IMR-90 (cell line): Measurements from ENCODE around the gene NUP98. TPM values are rescaled to one million over a fixed set of nuclear protein-coding genes. Genes with fewer than 3 reads are reported as not detected.

Experiments
- ATAC-seq: fragments of 200-7000 bp; cut with Tn5 transposase; 2 replicates; pipeline ENCODE4 v1.9.1; 2020; ENCODE audit warnings: low read depth, mild to moderate bottlenecking, moderate library complexity
- BruUV-seq: library from RNA; stranded (reverse); fragments of 400-500 nt; replicated peaks from 2 replicates; lab custom pipeline; 2021; lab: Mats Ljungman, UMichigan
- CTCF ChIA-PET: fragments of 300-600 bp; formaldehyde crosslinking; extraction: SDS; loops from one replicate; lab custom pipeline; 2021; ENCODE audit warnings: antibody characterized with exemption; lab: Yijun Ruan, JAX
- POLR2A ChIA-PET: fragments of 300-600 bp; sonication (Branson Sonifier 250); formaldehyde crosslinking; loops from one replicate; lab custom pipeline; 2022; ENCODE audit warnings: antibody characterized with exemption; ENCODE audit not compliant: unreplicated experiment; lab: Charles Lee
- DNase-seq: peaks from one replicate; pipeline ENCODE4 v3.0.0; 2013
- H2AFZ ChIP-seq: replicated peaks from 2 replicates; pipeline ENCODE3; 2013; ENCODE audit warnings: low read length, mild to moderate bottlenecking; ENCODE audit not compliant: poor library complexity
- H2AK5ac ChIP-seq: 2 replicates; pipeline ENCODE4 v1.6.1; 2013; ENCODE audit warnings: low read depth, low read length, inconsistent platforms
- H2AK9ac ChIP-seq: replicated peaks from 2 replicates; pipeline ENCODE3; 2013; ENCODE audit warnings: mild to moderate bottlenecking, low read depth, low read length, moderate library complexity; ENCODE audit not compliant: poor library complexity
- H2BK120ac ChIP-seq: 2 replicates; pipeline ENCODE4 v1.6.1; 2013; ENCODE audit warnings: low read depth, low read length, inconsistent platforms
- H2BK15ac ChIP-seq: 3 replicates; pipeline ENCODE4 v1.6.1; 2013; ENCODE audit warnings: low read depth, low read length, inconsistent platforms
- H2BK20ac ChIP-seq: 2 replicates; pipeline ENCODE4 v1.6.1; 2013; ENCODE audit warnings: low read depth, mild to moderate bottlenecking, inconsistent platforms, low read length, moderate library complexity
- H2BK5ac ChIP-seq: 2 replicates; pipeline ENCODE4 v1.6.1; 2013; ENCODE audit warnings: mild to moderate bottlenecking, low read depth, low read length, inconsistent platforms; ENCODE audit not compliant: poor library complexity, severe bottlenecking
- H3K14ac ChIP-seq: replicated peaks from 2 replicates; pipeline ENCODE4 v1.6.1; 2013; ENCODE audit warnings: low read depth, low read length, inconsistent platforms
- H3K18ac ChIP-seq: 2 replicates; pipeline ENCODE4 v1.6.1; 2013; ENCODE audit warnings: low read depth, low read length, control low read depth
- H3K23ac ChIP-seq: 2 replicates; pipeline ENCODE4 v1.6.1; 2013; ENCODE audit warnings: low read depth, low read length, inconsistent platforms
- H3K27ac ChIP-seq: 2 replicates; pipeline ENCODE4 v1.5.1; 2013; ENCODE audit warnings: mild to moderate bottlenecking, control low read depth, low read length; ENCODE audit not compliant: insufficient read depth
- H3K27me3 ChIP-seq: 2 replicates; pipeline ENCODE4 v1.6.1; 2013; ENCODE audit warnings: low read length; ENCODE audit not compliant: control insufficient read depth, insufficient read depth
- H3K36me3 ChIP-seq: 2 replicates; pipeline ENCODE4 v1.6.1; 2013; ENCODE audit warnings: low read length, mixed read lengths; ENCODE audit not compliant: control insufficient read depth, insufficient read depth
- H3K4ac ChIP-seq: 2 replicates; pipeline ENCODE4 v1.6.1; 2013; ENCODE audit warnings: low read depth, low read length, inconsistent platforms
- H3K4me1 ChIP-seq: 2 replicates; pipeline ENCODE4 v1.6.1; 2013; ENCODE audit warnings: low read length, mixed read lengths; ENCODE audit not compliant: control insufficient read depth, insufficient read depth
- H3K4me2 ChIP-seq: 2 replicates; pipeline ENCODE4 v1.6.1; 2013; ENCODE audit warnings: low read depth, mild to moderate bottlenecking, control low read depth, low read length, moderate library complexity
- H3K4me3 ChIP-seq: 2 replicates; pipeline ENCODE4 v1.5.1; 2013; ENCODE audit warnings: low read depth, mild to moderate bottlenecking, control low read depth, low read length, moderate library complexity; ENCODE audit not compliant: insufficient read depth
- H3K56ac ChIP-seq: 2 replicates; pipeline ENCODE4 v1.6.1; 2013; ENCODE audit warnings: low read length, inconsistent platforms; ENCODE audit not compliant: insufficient read depth; ENCODE audit errors: extremely low read depth
- H3K79me1 ChIP-seq, 2 experiments: 2 replicates each; pipeline ENCODE4 v1.6.1; 2013; ENCODE audit warnings: low read length in 2 of 2, inconsistent platforms in 1 of 2, low read depth in 1 of 2
- H3K9ac ChIP-seq: 2 replicates; pipeline ENCODE4 v1.6.1; 2013; ENCODE audit warnings: low read depth, low read length, control low read depth
- H3K9me1 ChIP-seq: 2 replicates; pipeline ENCODE4 v1.6.1; 2013; ENCODE audit warnings: low read length, inconsistent platforms; ENCODE audit not compliant: insufficient read depth
- H3K9me3 ChIP-seq: 2 replicates; pipeline ENCODE4 v1.6.1; 2013; ENCODE audit warnings: low read length; ENCODE audit not compliant: control insufficient read depth, insufficient read depth
- H4K20me1 ChIP-seq: 2 replicates; pipeline ENCODE4 v1.6.1; 2013; ENCODE audit warnings: low read length, inconsistent platforms; ENCODE audit not compliant: insufficient read depth
- H4K5ac ChIP-seq: 2 replicates; pipeline ENCODE4 v1.6.1; 2013; ENCODE audit warnings: mild to moderate bottlenecking, low read depth, low read length, control low read depth
- H4K8ac ChIP-seq, 2 experiments: 2 replicates each; pipeline ENCODE4 v1.6.1; 2013; ENCODE audit warnings: low read depth in 2 of 2, low read length in 2 of 2, control low read depth in 1 of 2, inconsistent platforms in 1 of 2
- H4K91ac ChIP-seq: 2 replicates; pipeline ENCODE4 v1.6.1; 2013; ENCODE audit warnings: low read depth, low read length, inconsistent platforms; ENCODE audit not compliant: insufficient read depth
- MXI1 ChIP-seq: IDR thresholded peaks from 2 replicates; pipeline ENCODE4 v1.6.1; 2012; ENCODE audit warnings: low read depth, mild to moderate bottlenecking, low read length, moderate library complexity, borderline replicate concordance
- RFX5 ChIP-seq: IDR thresholded peaks from 2 replicates; pipeline ENCODE4 v1.8.0; 2012; ENCODE audit warnings: low read depth, mild to moderate bottlenecking, low read length, moderate library complexity
- WGBS, 2 experiments: methylation state at CpG; one replicate each; pipeline versions ENCODE4 v1.1.5 to v1.1.7; 2013; ENCODE audit warnings: missing lambda C conversion rate in 2 of 2; ENCODE audit not compliant: insufficient read length in 1 of 2; ENCODE audit errors: extremely low coverage in 2 of 2; 5-methylcytosine and 5-hydroxymethylcytosine counted together
- dilution Hi-C: fragments of 300-500 bp; cut with HindIII; formaldehyde crosslinking; loops from one replicate; pipeline ENCODE4 v1.14.3; 2018; ENCODE audit warnings: low sequenced_read_pairs; ENCODE audit not compliant: unreplicated experiment
- in situ Hi-C: fragments of 300-500 bp; cut with MboI; formaldehyde crosslinking; loops from 3 replicates; pipeline ENCODE4 v1.14.3; 2019; ENCODE audit warnings: low sequenced_read_pairs, inconsistent platforms, mixed read lengths
- intact Hi-C: fragments of 100-400 bp; cut with micrococcal nuclease; formaldehyde crosslinking; loops from 2 replicates; pipeline ENCODE4 v1.10.0; 2022
- polyA plus RNA-seq, 3 experiments: library from polyadenylated mRNA; depleted of rRNA; stranded (reverse); fragments of >200 nt; gene quantifications; 2 replicates each; pipeline ENCODE4 v1.2.3, GENCODE V29; 2012; ENCODE audit warnings: low replicate concordance in 1 of 3
- total RNA-seq: library from RNA; depleted of rRNA; stranded (reverse); fragments of >200 nt; gene quantifications from 2 replicates; pipeline ENCODE4 v1.2.3, GENCODE V29; 2012

The NUP98 gene
- total and polyA plus RNA-seq, 2 of the 4 experiments (the other 2 are of a cell fraction): 103 to 138 TPM

GRCh38 chr11:3645552-3645951, 151.8 kb downstream of the NUP98 start:
- intact Hi-C loops: no loop called here
- dilution Hi-C loops: no loop called here
- H3K27me3 ChIP-seq: peaks cover 46% of the 10 kb centered on the region
- ATAC-seq (no peak), DNase-seq (no peak)
- H4K5ac ChIP-seq: no peak overlapping the region
- H2AFZ ChIP-seq: no peak overlapping the region
- no peak overlapping the region for H3K14ac ChIP-seq
- BruUV-seq: no TSS peak
- no peak overlapping the region for H3K4me3 ChIP-seq
- no peak overlapping the region for H2AK5ac ChIP-seq
- no peak overlapping the region for H2AK9ac ChIP-seq
- no peak overlapping the region for H3K56ac ChIP-seq
- no peaks in the 10 kb centered on the region for H4K20me1 ChIP-seq
- no peak overlapping the region for H3K4ac ChIP-seq
- H3K36me3 ChIP-seq: no peaks in the 10 kb centered on the region
- H2BK15ac ChIP-seq: no peak overlapping the region
- H3K79me1 ChIP-seq: no peaks in the 10 kb centered on the region
- H2BK20ac ChIP-seq: no peak overlapping the region
- H3K27ac ChIP-seq: no peak overlapping the region
- H3K9me3 ChIP-seq: no peaks in the 10 kb centered on the region
- H3K9me1 ChIP-seq: no peaks in the 10 kb centered on the region
- no peak overlapping the region for H4K8ac ChIP-seq
- no peak overlapping the region for H4K91ac ChIP-seq
- H3K4me1 ChIP-seq: peaks cover 3% of the 10 kb centered on the region
- no peak overlapping the region for H3K9ac ChIP-seq
- TF ChIP-seq MXI1 (no peak), RFX5 (no peak)
- no peak overlapping the region for H2BK120ac ChIP-seq
- no peak overlapping the region for H3K4me2 ChIP-seq
- in situ Hi-C loops: no loop called here
- H2BK5ac ChIP-seq: no peak overlapping the region
- ChIA-PET POLR2A (no interaction called here), CTCF (no interaction called here)
- 60% methylated on average over 2 of the region's 7 CpGs; no CpG with 5 or more reads in 1 of the 2 experiments for WGBS, 2 experiments
- no peak overlapping the region for H3K23ac ChIP-seq
- no peak overlapping the region for H3K18ac ChIP-seq
